SK-N-SH (cell line): ENCODE measurements around the gene STARD10. TPM values are rescaled to one million over a fixed set of nuclear protein-coding genes. Genes with fewer than 3 reads are reported as not detected.

Experiments
- CTCF ChIA-PET: fragments of 300-600, 350-600 bp; formaldehyde crosslinking; extraction: SDS; loops from one replicate; lab custom pipeline; 2021; lab: Yijun Ruan, JAX
- POLR2A ChIA-PET: fragments of 350-600 bp; sonication (Branson Sonifier 250); formaldehyde crosslinking; extraction: SDS; loops from one replicate; lab custom pipeline; 2020; ENCODE audit warnings: antibody characterized with exemption, inconsistent platforms; lab: Yijun Ruan, JAX
- DNase-seq: peaks from one replicate; pipeline ENCODE4 v3.0.0; 2012
- H2AFZ ChIP-seq: fragments of 200-600 bp; sonication (generic); 2 replicates; pipeline ENCODE4 v1.8.1; 2016; ENCODE audit warnings: antibody characterized with exemption, mild to moderate bottlenecking, low read depth
- H3F3A ChIP-seq: fragments of 200-600 bp; sonication (generic); replicated peaks from 2 replicates; pipeline ENCODE3; 2016; ENCODE audit warnings: antibody characterized with exemption, mild to moderate bottlenecking; ENCODE audit not compliant: insufficient read depth
- H3K27ac ChIP-seq, 2 experiments: fragments of 200-500 bp in 1 of 2; fragments of 200-600 bp in 1 of 2; sonication (Bioruptor generic) in 1 of 2; sonication (generic), shearing (Covaris generic) in 1 of 2; 2 replicates each; pipeline versions ENCODE4 v1.5.1 to v1.6.1; 2014 to 2016; ENCODE audit warnings: low read depth in 2 of 2, inconsistent platforms in 1 of 2, low read length in 1 of 2, mild to moderate bottlenecking in 1 of 2, mixed read lengths in 1 of 2
- H3K27me3 ChIP-seq: fragments of 200-600 bp; sonication (generic), shearing (Covaris generic); 2 replicates; pipeline ENCODE4 v1.6.1; 2016; ENCODE audit warnings: mixed run types; ENCODE audit not compliant: insufficient read depth
- H3K36me3 ChIP-seq, 2 experiments: fragments of 200-500 bp in 1 of 2; fragments of 200-600 bp in 1 of 2; sonication (Bioruptor generic) in 1 of 2; sonication (generic) in 1 of 2; replicated peaks in 1 of 2; 2 replicates each; pipeline versions ENCODE3 to v1.5.1; 2014 to 2016; ENCODE audit warnings: low read length in 1 of 2, mild to moderate bottlenecking in 1 of 2; ENCODE audit not compliant: insufficient read depth in 2 of 2, control insufficient read depth in 1 of 2
- H3K4me1 ChIP-seq, 2 experiments: fragments of 200-500 bp in 1 of 2; fragments of 200-600 bp in 1 of 2; sonication (Bioruptor generic) in 1 of 2; sonication (generic), shearing (Covaris generic) in 1 of 2; 2 replicates each; pipeline versions ENCODE4 v1.5.1 to v1.6.1; 2014 to 2016; ENCODE audit warnings: low read depth in 1 of 2, low read length in 1 of 2, mixed run types in 1 of 2; ENCODE audit not compliant: insufficient read depth in 2 of 2, control insufficient read depth in 1 of 2
- H3K4me2 ChIP-seq: fragments of 200-600 bp; sonication (generic), shearing (Covaris generic); 2 replicates; pipeline ENCODE4 v1.6.1; 2017; ENCODE audit warnings: mixed run types
- H3K4me3 ChIP-seq, 2 experiments: fragments of 200-500 bp in 1 of 2; fragments of 200-600 bp in 1 of 2; sonication (Bioruptor generic) in 1 of 2; sonication (generic), shearing (Covaris generic) in 1 of 2; 2 replicates each; pipeline versions ENCODE4 v1.5.1 to v1.8.1; 2014 to 2016; ENCODE audit warnings: low read depth in 2 of 2, inconsistent platforms in 1 of 2, low read length in 1 of 2, mild to moderate bottlenecking in 1 of 2, mixed read lengths in 1 of 2, moderate library complexity in 1 of 2
- H3K79me2 ChIP-seq: fragments of 200-600 bp; sonication (generic); 2 replicates; pipeline ENCODE4 v1.8.1; 2017; ENCODE audit warnings: mild to moderate bottlenecking; ENCODE audit not compliant: insufficient read depth
- H3K9ac ChIP-seq: fragments of 200-600 bp; sonication (generic); 2 replicates; pipeline ENCODE4 v1.6.1; 2017; ENCODE audit warnings: mixed run types
- H3K9me2 ChIP-seq: fragments of 200-600 bp; sonication (generic); 2 replicates; pipeline ENCODE4 v1.6.1; 2017; ENCODE audit warnings: mixed run types
- H3K9me3 ChIP-seq: fragments of 200-600 bp; sonication (generic); 2 replicates; pipeline ENCODE4 v1.6.1; 2017; ENCODE audit warnings: mixed run types, mild to moderate bottlenecking, moderate library complexity
- H4K20me1 ChIP-seq: fragments of 200-600 bp; sonication (generic); 2 replicates; pipeline ENCODE4 v1.6.1; 2017; ENCODE audit warnings: mild to moderate bottlenecking, mixed run types; ENCODE audit not compliant: insufficient read depth
- EZH2phosphoT487 ChIP-seq: fragments of 200-600 bp; sonication (generic); IDR thresholded peaks from 2 replicates; pipeline ENCODE4 v1.6.1; 2017; ENCODE audit warnings: low read depth, mixed run types, mild to moderate bottlenecking, antibody characterized with exemption, moderate library complexity, borderline replicate concordance
- FOSL2 ChIP-seq: IDR thresholded peaks from 2 replicates; pipeline ENCODE4 v1.4.0; 2012; ENCODE audit warnings: low read depth, mild to moderate bottlenecking, moderate library complexity, borderline replicate concordance
- FOXJ3 ChIP-seq: sonication (generic); formaldehyde crosslinking; IDR thresholded peaks from 2 replicates; pipeline ENCODE4 v1.5.1; 2020; ENCODE audit warnings: mild to moderate bottlenecking, missing genetic modification reagents
- FOXM1 ChIP-seq: IDR thresholded peaks from 2 replicates; pipeline ENCODE4 v1.4.0; 2012; ENCODE audit warnings: low read depth, mild to moderate bottlenecking
- GABPA ChIP-seq: IDR thresholded peaks from 2 replicates; pipeline ENCODE4 v1.4.0; 2012; ENCODE audit warnings: low read depth, mild to moderate bottlenecking
- NFIC ChIP-seq: IDR thresholded peaks from 2 replicates; pipeline ENCODE4 v1.4.0; 2012; ENCODE audit warnings: borderline replicate concordance
- POLR2AphosphoS5 ChIP-seq: IDR thresholded peaks from 2 replicates; pipeline ENCODE4 v1.6.1; 2012; ENCODE audit warnings: low read depth, low read length
- RAD21 ChIP-seq: IDR thresholded peaks from 2 replicates; pipeline ENCODE4 v1.6.1; 2012; ENCODE audit warnings: mild to moderate bottlenecking, low read length
- RCOR1 ChIP-seq: fragments of 150-350 bp; IDR thresholded peaks from 2 replicates; pipeline ENCODE4 v1.6.1; 2017; ENCODE audit warnings: antibody characterized with exemption, low read length
- RFX5 ChIP-seq: IDR thresholded peaks from 2 replicates; pipeline ENCODE4 v1.6.1; 2012; ENCODE audit warnings: mild to moderate bottlenecking, improper control_type of control experiment, low read length
- RXRA ChIP-seq: IDR thresholded peaks from 2 replicates; pipeline ENCODE4 v1.4.0; 2012; ENCODE audit warnings: low read depth, mild to moderate bottlenecking, borderline replicate concordance
- SMC3 ChIP-seq: IDR thresholded peaks from 2 replicates; pipeline ENCODE4 v1.6.1; 2012; ENCODE audit warnings: low read depth, low read length, improper control_type of control experiment
- TCF12 ChIP-seq: IDR thresholded peaks from 2 replicates; pipeline ENCODE4 v1.4.0; 2012
- YY1 ChIP-seq: IDR thresholded peaks from 2 replicates; pipeline ENCODE4 v1.4.0; 2012; ENCODE audit warnings: low read depth, mild to moderate bottlenecking
- WGBS: methylation state at CpG from one replicate; pipeline ENCODE4 v1.1.6; 2017; ENCODE audit warnings: low lambda C conversion rate; 5-methylcytosine and 5-hydroxymethylcytosine counted together
- polyA plus RNA-seq, 3 experiments: library from polyadenylated mRNA; depleted of rRNA; stranded (reverse); fragments of >200 nt; gene quantifications; 2 replicates each; pipeline ENCODE4 v1.2.3, GENCODE V29; 2012
- TF ChIP-seq, protein P1 (sequence below): IDR thresholded peaks from 2 replicates; pipeline ENCODE4 v1.4.0; 2012; ENCODE audit warnings: low read depth, borderline replicate concordance
- TF ChIP-seq, protein P2 (sequence below): fragments of 150-350 bp; IDR thresholded peaks from 2 replicates; pipeline ENCODE4 v1.6.1; 2016; ENCODE audit warnings: mild to moderate bottlenecking, low read depth, low read length
- TF ChIP-seq, protein P3 (sequence below): IDR thresholded peaks from 2 replicates; pipeline ENCODE4 v1.4.0; 2012; ENCODE audit warnings: low read depth, borderline replicate concordance
- TF ChIP-seq, protein P4 (sequence below): fragments of 200-600 bp; sonication (generic); IDR thresholded peaks from 2 replicates; pipeline ENCODE4 v1.6.1; 2017; ENCODE audit warnings: antibody characterized with exemption, mild to moderate bottlenecking, moderate library complexity

Gene STARD10
- polyA plus RNA-seq, 1 of the 3 experiments (the other 2 are of a cell fraction): 47.7 TPM

DNA sequence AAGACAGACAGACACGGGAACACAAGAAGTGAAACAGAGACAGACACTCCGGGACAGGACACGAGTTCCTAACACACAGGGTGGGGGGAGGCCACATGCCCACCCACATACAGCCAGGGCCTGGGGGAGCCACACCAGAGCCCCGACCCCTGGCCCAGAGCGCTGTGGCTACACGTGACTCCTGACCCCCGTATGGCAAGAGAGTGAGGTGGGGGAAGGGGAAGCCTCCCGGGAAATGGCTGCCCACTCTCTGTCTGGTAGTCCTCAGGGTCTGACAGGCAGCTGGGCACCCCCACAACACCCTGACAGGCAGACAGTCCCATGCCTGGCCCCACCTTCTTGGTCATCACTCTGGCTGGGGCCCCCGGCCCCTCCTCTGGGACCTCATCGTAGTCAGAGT, 81.0 kb downstream of the STARD10 start:
- Histone ChIP-seq H3K4me3 (no peak overlapping the region), H4K20me1 (peaks cover 21% of the 10 kb centered on the region), H3K9me3 (no peaks in the 10 kb centered on the region), H2AFZ (no peak overlapping the region)
- POLR2A ChIA-PET: no interaction called here
- DNase-seq: peak; percentile 58
- TF ChIP-seq, protein P1, sequence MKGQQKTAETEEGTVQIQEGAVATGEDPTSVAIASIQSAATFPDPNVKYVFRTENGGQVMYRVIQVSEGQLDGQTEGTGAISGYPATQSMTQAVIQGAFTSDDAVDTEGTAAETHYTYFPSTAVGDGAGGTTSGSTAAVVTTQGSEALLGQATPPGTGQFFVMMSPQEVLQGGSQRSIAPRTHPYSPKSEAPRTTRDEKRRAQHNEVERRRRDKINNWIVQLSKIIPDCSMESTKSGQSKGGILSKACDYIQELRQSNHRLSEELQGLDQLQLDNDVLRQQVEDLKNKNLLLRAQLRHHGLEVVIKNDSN: no peak
- TF ChIP-seq GABPA (no peak), NFIC (no peak), SMC3 (no peak), EZH2phosphoT487 (no peak), RCOR1 (no peak), FOSL2 (no peak), RAD21 (no peak), RFX5 (no peak), POLR2AphosphoS5 (no peak)
- TF ChIP-seq, protein P2, sequence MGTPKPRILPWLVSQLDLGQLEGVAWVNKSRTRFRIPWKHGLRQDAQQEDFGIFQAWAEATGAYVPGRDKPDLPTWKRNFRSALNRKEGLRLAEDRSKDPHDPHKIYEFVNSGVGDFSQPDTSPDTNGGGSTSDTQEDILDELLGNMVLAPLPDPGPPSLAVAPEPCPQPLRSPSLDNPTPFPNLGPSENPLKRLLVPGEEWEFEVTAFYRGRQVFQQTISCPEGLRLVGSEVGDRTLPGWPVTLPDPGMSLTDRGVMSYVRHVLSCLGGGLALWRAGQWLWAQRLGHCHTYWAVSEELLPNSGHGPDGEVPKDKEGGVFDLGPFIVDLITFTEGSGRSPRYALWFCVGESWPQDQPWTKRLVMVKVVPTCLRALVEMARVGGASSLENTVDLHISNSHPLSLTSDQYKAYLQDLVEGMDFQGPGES: no peak
- TF ChIP-seq, all 33 proteins: peak for 0
- CTCF ChIA-PET: interaction anchor here (0.9 to 4.4 kb wide), 3 partner anchors 12 to 81 kb away, joined by 3 to 17 read pairs (median 8); partner anchors contain the start of gene STARD10
- 85% methylated on average over 7 of the region's 10 CpGs for WGBS
- Histone ChIP-seq H3K9ac (no peak overlapping the region), H3K79me2 (peaks cover 5% of the 10 kb centered on the region; the same call in 1 of the 2 replicates), H3F3A (no peaks in the 10 kb centered on the region), H3K4me1 (peaks cover 0 to 38% of the 10 kb centered on the region in 2 experiments; a peak in 1 of 4 replicates), H3K27ac (peak overlapping the region in 1 of 2 experiments; percentile 51; a peak in 2 of 4 replicates), H3K9me2 (no peaks in the 10 kb centered on the region), H3K4me2 (no peak overlapping the region), H3K36me3 (peaks cover 0 to 24% of the 10 kb centered on the region in 2 experiments), H3K27me3 (no peaks in the 10 kb centered on the region)

DNA sequence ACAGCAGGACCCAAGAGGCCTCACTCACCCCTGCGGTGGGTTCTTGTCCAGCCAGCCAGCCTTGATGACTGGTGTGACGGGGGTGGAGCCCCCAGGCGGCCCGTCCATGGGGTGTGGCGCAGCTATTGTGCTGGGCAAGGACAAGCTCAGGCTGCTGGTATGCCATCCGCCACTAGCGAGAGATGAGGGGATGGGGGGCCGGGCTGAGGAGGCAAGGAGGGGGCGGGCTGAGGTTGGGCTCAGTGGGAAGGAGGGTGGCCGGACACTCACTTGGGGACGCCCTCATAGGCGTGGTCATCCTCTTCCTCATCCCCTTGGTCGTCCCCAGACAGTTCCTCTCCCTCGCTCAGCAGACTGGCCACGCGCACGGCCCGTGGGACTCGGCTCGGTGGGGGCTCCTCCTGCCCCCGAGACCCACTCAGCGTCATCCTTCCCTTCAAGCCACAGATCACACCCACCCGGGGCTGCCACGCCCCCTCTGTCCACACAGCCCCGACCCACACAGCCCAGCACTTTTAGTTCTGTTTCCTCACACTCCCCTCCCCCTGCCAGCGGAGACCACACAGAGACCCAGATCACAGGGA, 81.6 kb downstream of the STARD10 start:
- no peak for TF ChIP-seq GABPA
- no peak for TF ChIP-seq FOSL2
- TF ChIP-seq FOXM1: no peak
- no peak for TF ChIP-seq TCF12
- TF ChIP-seq, protein P3, sequence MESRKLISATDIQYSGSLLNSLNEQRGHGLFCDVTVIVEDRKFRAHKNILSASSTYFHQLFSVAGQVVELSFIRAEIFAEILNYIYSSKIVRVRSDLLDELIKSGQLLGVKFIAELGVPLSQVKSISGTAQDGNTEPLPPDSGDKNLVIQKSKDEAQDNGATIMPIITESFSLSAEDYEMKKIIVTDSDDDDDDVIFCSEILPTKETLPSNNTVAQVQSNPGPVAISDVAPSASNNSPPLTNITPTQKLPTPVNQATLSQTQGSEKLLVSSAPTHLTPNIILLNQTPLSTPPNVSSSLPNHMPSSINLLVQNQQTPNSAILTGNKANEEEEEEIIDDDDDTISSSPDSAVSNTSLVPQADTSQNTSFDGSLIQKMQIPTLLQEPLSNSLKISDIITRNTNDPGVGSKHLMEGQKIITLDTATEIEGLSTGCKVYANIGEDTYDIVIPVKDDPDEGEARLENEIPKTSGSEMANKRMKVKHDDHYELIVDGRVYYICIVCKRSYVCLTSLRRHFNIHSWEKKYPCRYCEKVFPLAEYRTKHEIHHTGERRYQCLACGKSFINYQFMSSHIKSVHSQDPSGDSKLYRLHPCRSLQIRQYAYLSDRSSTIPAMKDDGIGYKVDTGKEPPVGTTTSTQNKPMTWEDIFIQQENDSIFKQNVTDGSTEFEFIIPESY: no peak
- no peak for TF ChIP-seq EZH2phosphoT487
- TF ChIP-seq, protein P1: no peak
- TF ChIP-seq RXRA: no peak
- no peak for TF ChIP-seq FOXJ3
- no peak for TF ChIP-seq RAD21
- TF ChIP-seq NFIC: no peak
- TF ChIP-seq, protein P4, sequence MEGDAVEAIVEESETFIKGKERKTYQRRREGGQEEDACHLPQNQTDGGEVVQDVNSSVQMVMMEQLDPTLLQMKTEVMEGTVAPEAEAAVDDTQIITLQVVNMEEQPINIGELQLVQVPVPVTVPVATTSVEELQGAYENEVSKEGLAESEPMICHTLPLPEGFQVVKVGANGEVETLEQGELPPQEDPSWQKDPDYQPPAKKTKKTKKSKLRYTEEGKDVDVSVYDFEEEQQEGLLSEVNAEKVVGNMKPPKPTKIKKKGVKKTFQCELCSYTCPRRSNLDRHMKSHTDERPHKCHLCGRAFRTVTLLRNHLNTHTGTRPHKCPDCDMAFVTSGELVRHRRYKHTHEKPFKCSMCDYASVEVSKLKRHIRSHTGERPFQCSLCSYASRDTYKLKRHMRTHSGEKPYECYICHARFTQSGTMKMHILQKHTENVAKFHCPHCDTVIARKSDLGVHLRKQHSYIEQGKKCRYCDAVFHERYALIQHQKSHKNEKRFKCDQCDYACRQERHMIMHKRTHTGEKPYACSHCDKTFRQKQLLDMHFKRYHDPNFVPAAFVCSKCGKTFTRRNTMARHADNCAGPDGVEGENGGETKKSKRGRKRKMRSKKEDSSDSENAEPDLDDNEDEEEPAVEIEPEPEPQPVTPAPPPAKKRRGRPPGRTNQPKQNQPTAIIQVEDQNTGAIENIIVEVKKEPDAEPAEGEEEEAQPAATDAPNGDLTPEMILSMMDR: no peak
- no peak for TF ChIP-seq YY1
- no peak for TF ChIP-seq RCOR1
- 89% methylated on average over 21 of the region's 26 CpGs for WGBS
- Histone ChIP-seq H3K79me2 (peaks cover 5% of the 10 kb centered on the region; the same call in 1 of the 2 replicates), H2AFZ (no peak overlapping the region), H3K4me3 (no peak overlapping the region), H3K4me2 (no peak overlapping the region), H3K9ac (no peak overlapping the region), H4K20me1 (peaks cover 16% of the 10 kb centered on the region), H3K9me2 (no peaks in the 10 kb centered on the region), H3K27ac (peak overlapping the region in 1 of 2 experiments; percentile 51; a peak in 2 of 4 replicates), H3K9me3 (no peaks in the 10 kb centered on the region), H3K36me3 (peaks cover 2 to 24% of the 10 kb centered on the region in 2 experiments), H3F3A (no peaks in the 10 kb centered on the region), H3K4me1 (peaks cover 0 to 33% of the 10 kb centered on the region in 2 experiments; a peak in 1 of 4 replicates), H3K27me3 (no peaks in the 10 kb centered on the region)
- ChIA-PET POLR2A (no interaction called here), CTCF (interaction anchor here (4.4 kb wide), 1 partner anchor 28 kb away, joined by 17 read pairs; no protein-coding TSS in a partner anchor)
- peak; percentile 52 for DNase-seq
